Body of pancreas (tissue), 4 donors: Measurements from ENCODE around the gene KIF6.

Source experiments
- POLR2A ChIP-seq, 3 donors: fragments of 450-650 bp; IDR thresholded peaks; one replicate each; pipeline ENCODE4 v1.6.1; 2016; ENCODE audit warnings: antibody characterized with exemption in 3 of 3, mild to moderate bottlenecking in 2 of 3
- TF ChIP-seq, protein P1 (sequence below), 7 experiments: fragments of 450-650 bp in 4 of 7; fragments of 200-600 bp in 3 of 7; sonication (generic) in 3 of 7; IDR thresholded peaks; one replicate each; pipeline ENCODE4 v1.5.1; 2016 to 2019; ENCODE audit warnings: antibody characterized with exemption in 7 of 7

- TF ChIP-seq, protein P1, sequence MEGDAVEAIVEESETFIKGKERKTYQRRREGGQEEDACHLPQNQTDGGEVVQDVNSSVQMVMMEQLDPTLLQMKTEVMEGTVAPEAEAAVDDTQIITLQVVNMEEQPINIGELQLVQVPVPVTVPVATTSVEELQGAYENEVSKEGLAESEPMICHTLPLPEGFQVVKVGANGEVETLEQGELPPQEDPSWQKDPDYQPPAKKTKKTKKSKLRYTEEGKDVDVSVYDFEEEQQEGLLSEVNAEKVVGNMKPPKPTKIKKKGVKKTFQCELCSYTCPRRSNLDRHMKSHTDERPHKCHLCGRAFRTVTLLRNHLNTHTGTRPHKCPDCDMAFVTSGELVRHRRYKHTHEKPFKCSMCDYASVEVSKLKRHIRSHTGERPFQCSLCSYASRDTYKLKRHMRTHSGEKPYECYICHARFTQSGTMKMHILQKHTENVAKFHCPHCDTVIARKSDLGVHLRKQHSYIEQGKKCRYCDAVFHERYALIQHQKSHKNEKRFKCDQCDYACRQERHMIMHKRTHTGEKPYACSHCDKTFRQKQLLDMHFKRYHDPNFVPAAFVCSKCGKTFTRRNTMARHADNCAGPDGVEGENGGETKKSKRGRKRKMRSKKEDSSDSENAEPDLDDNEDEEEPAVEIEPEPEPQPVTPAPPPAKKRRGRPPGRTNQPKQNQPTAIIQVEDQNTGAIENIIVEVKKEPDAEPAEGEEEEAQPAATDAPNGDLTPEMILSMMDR (IDR thresholded peaks at IDR 0.05): no peak
- TF ChIP-seq POLR2A (IDR thresholded peaks at IDR 0.05): no peak
These were observed 18.3 kb downstream of the KIF6 start for GRCh38 chr6:39706819-39707335.
